GM12878 (cell line): Measurements from ENCODE around the gene CD200R1L. TPM values are rescaled to one million over a fixed set of nuclear protein-coding genes. Genes with fewer than 3 reads are reported as not detected.

Source experiments
- ATAC-seq: fragments of 200-7000 bp; cut with Tn5 transposase; 3 replicates; pipeline ENCODE4 v1.9.1; 2020; ENCODE audit warnings: mild to moderate bottlenecking, moderate library complexity
- BruUV-seq: library from RNA; stranded (reverse); fragments of 400-500 nt; replicated peaks from 2 replicates; lab custom pipeline; 2021; lab: Mats Ljungman, UMichigan
- CTCF ChIA-PET: fragments of 300-600 bp; sonication (Branson Sonifier 250); formaldehyde crosslinking; extraction: SDS; loops from one replicate; lab custom pipeline; 2021; ENCODE audit warnings: inconsistent platforms; lab: Yijun Ruan, JAX
- POLR2A ChIA-PET: fragments of 350-600 bp; formaldehyde crosslinking; extraction: SDS; loops from one replicate; lab custom pipeline; 2021; ENCODE audit warnings: inconsistent platforms; lab: Charles Lee
- RAD21 ChIA-PET: fragments of 300-600 bp; sonication (Branson Sonifier 250); formaldehyde crosslinking; loops from one replicate; lab custom pipeline; 2023; ENCODE audit warnings: antibody characterized with exemption; ENCODE audit not compliant: unreplicated experiment; lab: Charles Lee
- SMC1A ChIA-PET: fragments of 300-600 bp; sonication (Branson Sonifier 250); formaldehyde crosslinking; loops from one replicate; lab custom pipeline; 2023; ENCODE audit not compliant: unreplicated experiment, uncharacterized antibody; lab: Charles Lee
- DNase-seq: peaks from one replicate; pipeline ENCODE4 v3.0.0-alpha.2; 2011; ENCODE audit warnings: low read depth, low spot score
- FAIRE-seq: peaks from 3 replicates; lab custom pipeline; 2011; peaks lifted over from hg19 to GRCh38; lab: Jason Lieb, UNC
- H2AFZ ChIP-seq: 2 replicates; pipeline ENCODE4 v1.6.0; 2011; ENCODE audit warnings: low read depth, low read length, control low read depth; ENCODE audit not compliant: control insufficient read depth
- H3K27ac ChIP-seq: 2 replicates; pipeline ENCODE4 v1.5.1; 2011; ENCODE audit warnings: control low read depth; ENCODE audit not compliant: control insufficient read depth, insufficient read depth
- H3K27me3 ChIP-seq, 2 experiments: replicated peaks in 1 of 2; 2 replicates each; pipeline versions ENCODE4 v1.6.0 to v1.6.1; 2011; ENCODE audit warnings: low read length in 1 of 2; ENCODE audit not compliant: control insufficient read depth in 2 of 2, insufficient read depth in 2 of 2
- H3K36me3 ChIP-seq, 2 experiments: 2 replicates each; pipeline ENCODE4 v1.5.1; 2011; ENCODE audit warnings: low read length in 1 of 2; ENCODE audit not compliant: control insufficient read depth in 2 of 2, insufficient read depth in 2 of 2
- H3K4me1 ChIP-seq: 2 replicates; pipeline ENCODE4 v1.6.1; 2011; ENCODE audit warnings: mild to moderate bottlenecking, low read length, moderate library complexity, mixed read lengths; ENCODE audit not compliant: control insufficient read depth, insufficient read depth
- H3K4me2 ChIP-seq: 2 replicates; pipeline ENCODE4 v1.6.0; 2011; ENCODE audit warnings: control low read depth; ENCODE audit not compliant: control insufficient read depth, insufficient read depth
- H3K4me3 ChIP-seq: fragments of 200-600 bp; sonication (generic); 2 replicates; pipeline ENCODE4 v1.5.1; 2016
- H3K79me2 ChIP-seq: 2 replicates; pipeline ENCODE4 v1.6.0; 2011; ENCODE audit warnings: low read length; ENCODE audit not compliant: control insufficient read depth, insufficient read depth
- H3K9ac ChIP-seq: 2 replicates; pipeline ENCODE4 v1.8.0; 2011; ENCODE audit warnings: low read length, control low read depth, mixed read lengths; ENCODE audit not compliant: control insufficient read depth, insufficient read depth
- H3K9me3 ChIP-seq: replicated peaks from 3 replicates; pipeline ENCODE4 v1.5.1; 2011; ENCODE audit warnings: mild to moderate bottlenecking, low read length; ENCODE audit not compliant: control insufficient read depth, insufficient read depth
- H4K20me1 ChIP-seq: 2 replicates; pipeline ENCODE4 v1.6.0; 2011; ENCODE audit not compliant: control insufficient read depth, insufficient read depth
- CBFB ChIP-seq: IDR thresholded peaks from 2 replicates; pipeline ENCODE4 v1.6.1; 2016; ENCODE audit warnings: antibody characterized with exemption, low read depth
- HCFC1 ChIP-seq: fragments of 150-350 bp; IDR thresholded peaks from 2 replicates; pipeline ENCODE4 v1.6.1; 2014; ENCODE audit warnings: low read length
- PAX8 ChIP-seq: fragments of 450-650 bp; IDR thresholded peaks from 2 replicates; pipeline ENCODE4 v1.6.1; 2017; ENCODE audit warnings: mild to moderate bottlenecking, moderate library complexity
- SIX5 ChIP-seq: IDR thresholded peaks from 2 replicates; pipeline ENCODE4 v1.6.1; 2011; ENCODE audit warnings: mild to moderate bottlenecking, low read depth, low read length, moderate library complexity; ENCODE audit not compliant: severe bottlenecking
- SMAD5 ChIP-seq: IDR thresholded peaks from 2 replicates; pipeline ENCODE4 v1.6.1; 2016; ENCODE audit warnings: antibody characterized with exemption, low read depth
- SPI1 ChIP-seq: IDR thresholded peaks from 2 replicates; pipeline ENCODE4 v1.6.1; 2011; ENCODE audit warnings: low read depth, mild to moderate bottlenecking, low read length, moderate library complexity, borderline replicate concordance; ENCODE audit not compliant: insufficient read depth
- TCF12 ChIP-seq: IDR thresholded peaks from 2 replicates; pipeline ENCODE4 v1.6.1; 2011; ENCODE audit warnings: low read depth, mild to moderate bottlenecking, low read length
- WGBS: methylation state at CpG from one replicate; pipeline ENCODE4 v1.1.6; 2016; ENCODE audit warnings: low lambda C conversion rate; ENCODE audit not compliant: insufficient replicate concordance, insufficient coverage; ENCODE audit errors: missing lambda C conversion rate; 5-methylcytosine and 5-hydroxymethylcytosine counted together
- in situ Hi-C: fragments of 300-500 bp; cut with MboI; formaldehyde crosslinking; loops from 9 replicates; pipeline ENCODE4 v1.14.3; 2018; ENCODE audit warnings: mixed read lengths
- intact Hi-C: fragments of 100-400 bp; cut with micrococcal nuclease; formaldehyde crosslinking; loops from one replicate; pipeline ENCODE4 v1.14.2; 2022; ENCODE audit not compliant: unreplicated experiment
- polyA plus RNA-seq, 11 experiments: library from polyadenylated mRNA; depleted of rRNA in 4 of 11; unstranded in 6 of 11; stranded (reverse) in 5 of 11; fragments of >200 nt; fragmentation: Nextera tagmentation in 4 of 11; fragmentation: Illumina TruSeq in 1 of 11; extraction: Ambion mirVana in 4 of 11; extraction: Trizol in 1 of 11; gene quantifications; 1 replicate in 1 of 11; 2 replicates in 10 of 11; pipeline versions ENCODE4 v1.2.1 to v1.2.3, GENCODE V29; 2011 to 2016; ENCODE audit warnings: inconsistent platforms in 2 of 11, missing spikeins in 2 of 11, low read depth in 1 of 11
- total RNA-seq, 4 experiments: library from RNA; depleted of rRNA in 3 of 4; stranded (reverse); fragments of >200 nt in 3 of 4; fragmentation: Illumina TruSeq in 1 of 4; extraction: Trizol in 1 of 4; gene quantifications; 2 replicates each; pipeline versions ENCODE4 v1.2.1 to v1.2.3, GENCODE V29; 2013 to 2021

Gene CD200R1L
- total and polyA plus RNA-seq, 10 of the 15 experiments (the other 5 are each of a cell fraction or from before 2014, with no cell fraction given) = 0.41 TPM; not detected in 9

- no peak for TF ChIP-seq PAX8
- TF ChIP-seq HCFC1 = no peak
- TF ChIP-seq TCF12 = no peak
- TF ChIP-seq SMAD5 = no peak
Observed at GRCh38 chr3:112785321-112786001, 61.2 kb downstream of the CD200R1L start (continued).

GRCh38 chr3:112782491-112782890 is 64.2 kb downstream of the CD200R1L start:
- H3K27me3 ChIP-seq = no peaks in the 10 kb centered on the region; a peak in 1 of 4 replicates
- H3K4me3 ChIP-seq = no peak overlapping the region
- no peak overlapping the region for H2AFZ ChIP-seq
- no peak overlapping the region for H3K9ac ChIP-seq
- RAD21 ChIA-PET = no interaction called here
- ATAC-seq = no peak
- no peak overlapping the region for H3K4me2 ChIP-seq
- TF ChIP-seq SPI1 (peak; percentile 25; the same call in 1 of the 2 replicates), SIX5 (no peak), CBFB (no peak)
- TF ChIP-seq, all 136 proteins: peak for 1
- intact Hi-C loops (no loop called here), in situ Hi-C loops (no loop called here)
- DNase-seq = no peak
- no peaks in the 10 kb centered on the region for H3K36me3 ChIP-seq
- H4K20me1 ChIP-seq = no peaks in the 10 kb centered on the region
- POLR2A ChIA-PET = no interaction called here
- SMC1A ChIA-PET = no interaction called here
- no peaks in the 10 kb centered on the region for H3K79me2 ChIP-seq
- no peak for FAIRE-seq
- 29% methylated on average over 2 of the region's 2 CpGs for WGBS
- H3K4me1 ChIP-seq = no peaks in the 10 kb centered on the region
- no peak overlapping the region for H3K27ac ChIP-seq
- BruUV-seq = no TSS peak
- H3K9me3 ChIP-seq = no peaks in the 10 kb centered on the region; the same call in 2 of the 3 replicates
- CTCF ChIA-PET = interaction anchor here (1.0 kb wide), 1 partner anchor 9 kb away, joined by 3 read pairs; no protein-coding TSS in a partner anchor
